ENCODE measurements around the gene NKD1. TPM values are rescaled to one million over a fixed set of nuclear protein-coding genes. Genes with fewer than 3 reads are reported as not detected.
A peak's percentile ranks its signal among the peaks of the same experiment; 100 is the strongest.

The NKD1 gene
- total RNA-seq, 1 donor from 2014 or later = 1.7 TPM

- Histone ChIP-seq H3K9me3 (no peaks in the 10 kb centered on the region), H3K27me3 (no peaks in the 10 kb centered on the region), H3K27ac (peak overlapping the region; percentile 42), H3K4me3 (no peak overlapping the region), H3K36me3 (no peaks in the 10 kb centered on the region), H3K4me1 (peaks cover 15% of the 10 kb centered on the region)
- peak in 1 of 2 donors; percentile 78 for TF ChIP-seq POLR2AphosphoS5 (IDR thresholded peaks at IDR 0.05; ENCODE audit: insufficient read depth in 1 of 2, low read depth in 1 of 2)
- TF ChIP-seq CTCF (IDR thresholded peaks at IDR 0.05) = no peak
- TF ChIP-seq POLR2A (IDR thresholded peaks at IDR 0.05) = no peak
- no peak for DNase-seq (ENCODE audit: extremely low spot score in 2 of 2)
- intact Hi-C loops (cut with DNase I) = no loop called here
These were observed 37.2 kb downstream of the NKD1 start for GRCh38 chr16:50585331-50585776.

GRCh38 chr16:50587543-50587942 lies 39.3 kb downstream of the NKD1 start:
- intact Hi-C loops (cut with DNase I) = no loop called here
- DNase-seq (ENCODE audit: extremely low spot score in 2 of 2) = no peak
- Histone ChIP-seq H3K27ac (no peak overlapping the region), H3K4me3 (no peak overlapping the region), H3K36me3 (no peaks in the 10 kb centered on the region), H3K4me1 (peaks cover 15% of the 10 kb centered on the region), H3K27me3 (no peaks in the 10 kb centered on the region), H3K9me3 (no peaks in the 10 kb centered on the region)
- TF ChIP-seq CTCF (IDR thresholded peaks at IDR 0.05) = no peak
- TF ChIP-seq POLR2AphosphoS5 (IDR thresholded peaks at IDR 0.05; ENCODE audit: insufficient read depth in 1 of 2, low read depth in 1 of 2) = no peak
- TF ChIP-seq POLR2A (IDR thresholded peaks at IDR 0.05) = no peak

- DNase-seq (ENCODE audit: extremely low spot score in 2 of 2) = no peak
- Histone ChIP-seq H3K4me3 (no peak overlapping the region), H3K36me3 (no peaks in the 10 kb centered on the region), H3K27ac (no peak overlapping the region), H3K27me3 (no peaks in the 10 kb centered on the region), H3K4me1 (peaks cover 21% of the 10 kb centered on the region), H3K9me3 (no peaks in the 10 kb centered on the region)
- intact Hi-C loops (cut with DNase I) = no loop called here
- TF ChIP-seq CTCF (IDR thresholded peaks at IDR 0.05) (no peak), POLR2AphosphoS5 (IDR thresholded peaks at IDR 0.05; ENCODE audit: insufficient read depth in 1 of 2, low read depth in 1 of 2) (no peak), POLR2A (IDR thresholded peaks at IDR 0.05) (no peak)
These were observed 40.1 kb downstream of the NKD1 start for GRCh38 chr16:50588276-50588675.

- intact Hi-C loops (cut with DNase I) = no loop called here
- Histone ChIP-seq H3K27me3 (no peaks in the 10 kb centered on the region), H3K27ac (no peak overlapping the region), H3K4me1 (peaks cover 21% of the 10 kb centered on the region), H3K4me3 (no peak overlapping the region), H3K36me3 (no peaks in the 10 kb centered on the region), H3K9me3 (no peaks in the 10 kb centered on the region)
- no peak for DNase-seq (ENCODE audit: extremely low spot score in 2 of 2)
- TF ChIP-seq CTCF (IDR thresholded peaks at IDR 0.05) (no peak), POLR2AphosphoS5 (IDR thresholded peaks at IDR 0.05; ENCODE audit: insufficient read depth in 1 of 2, low read depth in 1 of 2) (no peak), POLR2A (IDR thresholded peaks at IDR 0.05) (no peak)
These were observed 43.0 kb downstream of the NKD1 start for GRCh38 chr16:50591209-50591608.

- Histone ChIP-seq H3K27ac (no peak overlapping the region), H3K36me3 (no peaks in the 10 kb centered on the region), H3K4me1 (peaks cover 21% of the 10 kb centered on the region), H3K27me3 (no peaks in the 10 kb centered on the region), H3K9me3 (no peaks in the 10 kb centered on the region), H3K4me3 (peak overlapping the region in 1 of 2 donors; percentile 4)
- no peak for DNase-seq (ENCODE audit: extremely low spot score in 2 of 2)
- TF ChIP-seq POLR2AphosphoS5 (IDR thresholded peaks at IDR 0.05; ENCODE audit: insufficient read depth in 1 of 2, low read depth in 1 of 2) (peak in 1 of 2 donors; percentile 59), CTCF (IDR thresholded peaks at IDR 0.05) (no peak)
- intact Hi-C loops (cut with DNase I) = no loop called here
These were observed 43.9 kb downstream of the NKD1 start for GRCh38 chr16:50591800-50592771.

Measured in vagina (tissue), 2 donors.